ENCODE results near the gene SIX5. TPM values are rescaled to one million over a fixed set of nuclear protein-coding genes. Genes with fewer than 3 reads are reported as not detected.
A peak's percentile ranks its signal among the peaks of the same experiment; 100 is the strongest.

Gene SIX5
- total RNA-seq, 1 experiment from 2014 or later, result 26.0 TPM

- peaks cover 22% of the 10 kb centered on the region for H3K4me1 Mint-ChIP-seq
- ATAC-seq (no peak), DNase-seq (ENCODE audit: low spot score) (peak; percentile 29)
- CTCF ChIA-PET, result interaction anchor here (0.6 to 5.6 kb wide), 12 partner anchors 13 to 310 kb away, joined by 3 to 175 read pairs (median 6); partner anchors contain the start of genes DMPK, QPCTL and SNRPD2
- no peaks in the 10 kb centered on the region for H3K36me3 Mint-ChIP-seq
- TF ChIP-seq SMAD3 (CRISPR knock-in tag; IDR thresholded peaks at IDR 0.05; ENCODE audit: borderline replicate concordance) (no peak), GRHL2 (CRISPR knock-in tag; IDR thresholded peaks at IDR 0.05; ENCODE audit: insufficient replicate concordance, severe bottlenecking) (no peak), ZNF219 (CRISPR knock-in tag; IDR thresholded peaks at IDR 0.05; ENCODE audit: borderline replicate concordance) (no peak)
- H3K9me3 Mint-ChIP-seq, result no peaks in the 10 kb centered on the region
- POLR2A ChIA-PET, result interaction anchor here (0.7 to 4.8 kb wide), 6 partner anchors 32 to 74 kb away, joined by 3 to 115 read pairs (median 5); partner anchors contain the start of genes FBXO46, QPCTL and SNRPD2
- H3K27me3 Mint-ChIP-seq (ENCODE audit: low read depth), result no peaks in the 10 kb centered on the region
- H3K27ac Mint-ChIP-seq, result peak overlapping the region; percentile 32; the same call in 1 of the 2 replicates
- H3K4me3 Mint-ChIP-seq, result peak overlapping the region; percentile 79
These were observed 2.1 kb downstream of the SIX5 start for GRCh38 chr19:45766869-45767346.

GRCh38 chr19:45766296-45766868 is 2.7 kb downstream of the SIX5 start:
- H3K9me3 Mint-ChIP-seq, result no peaks in the 10 kb centered on the region
- H3K4me3 Mint-ChIP-seq, result no peak overlapping the region
- no peak for TF ChIP-seq ZNF219 (CRISPR knock-in tag; IDR thresholded peaks at IDR 0.05; ENCODE audit: borderline replicate concordance)
- TF ChIP-seq JAZF1 (CRISPR knock-in tag; IDR thresholded peaks at IDR 0.05), result no peak
- no peak for TF ChIP-seq TEAD4 (CRISPR knock-in tag; IDR thresholded peaks at IDR 0.05)
- TF ChIP-seq PRDM15 (CRISPR knock-in tag; IDR thresholded peaks at IDR 0.05), result no peak
- TF ChIP-seq ESRRA (CRISPR knock-in tag; IDR thresholded peaks at IDR 0.05; ENCODE audit: borderline replicate concordance), result no peak
- no peak for TF ChIP-seq NFYB (CRISPR knock-in tag; conservative IDR thresholded peaks at IDR 0.05; ENCODE audit: low read depth)
- TF ChIP-seq CDX4 (CRISPR knock-in tag; IDR thresholded peaks at IDR 0.05; ENCODE audit: borderline replicate concordance), result no peak
- no peak for TF ChIP-seq AFF4 (CRISPR knock-in tag; IDR thresholded peaks at IDR 0.05; ENCODE audit: borderline replicate concordance)
- TF ChIP-seq ZNF138 (CRISPR knock-in tag; conservative IDR thresholded peaks at IDR 0.05), result no peak
- TF ChIP-seq E2F4 (CRISPR knock-in tag; IDR thresholded peaks at IDR 0.05; ENCODE audit: borderline replicate concordance, low read depth), result no peak
- TF ChIP-seq SMAD4 (CRISPR knock-in tag; IDR thresholded peaks at IDR 0.05), result no peak
- H3K27me3 Mint-ChIP-seq (ENCODE audit: low read depth), result no peaks in the 10 kb centered on the region
- ChIA-PET CTCF (interaction anchor here (0.6 to 5.6 kb wide), 8 partner anchors 12 to 89 kb away, joined by 3 to 175 read pairs (median 6); partner anchors contain the start of genes DMPK, QPCTL and SNRPD2), POLR2A (interaction anchor here (0.7 to 4.8 kb wide), 2 partner anchors 50 to 74 kb away, joined by 3 to 115 read pairs; partner anchors contain the start of gene QPCTL)
- ATAC-seq, result no peak
- peaks cover 22% of the 10 kb centered on the region for H3K4me1 Mint-ChIP-seq
- DNase-seq (ENCODE audit: low spot score), result no peak
- H3K27ac Mint-ChIP-seq, result no peak overlapping the region
- no peaks in the 10 kb centered on the region for H3K36me3 Mint-ChIP-seq

Data from WTC11 (cell line).